NCI-H1694 treated with DMSO at 0.1 percent for 48 hours (cell line): Measurements from ENCODE around the gene COX20.

Experiments used
- DNase-seq: peaks from one replicate; lab custom pipeline; 2025; lab: John Stamatoyannopoulos, UW

Gene COX20

DNA sequence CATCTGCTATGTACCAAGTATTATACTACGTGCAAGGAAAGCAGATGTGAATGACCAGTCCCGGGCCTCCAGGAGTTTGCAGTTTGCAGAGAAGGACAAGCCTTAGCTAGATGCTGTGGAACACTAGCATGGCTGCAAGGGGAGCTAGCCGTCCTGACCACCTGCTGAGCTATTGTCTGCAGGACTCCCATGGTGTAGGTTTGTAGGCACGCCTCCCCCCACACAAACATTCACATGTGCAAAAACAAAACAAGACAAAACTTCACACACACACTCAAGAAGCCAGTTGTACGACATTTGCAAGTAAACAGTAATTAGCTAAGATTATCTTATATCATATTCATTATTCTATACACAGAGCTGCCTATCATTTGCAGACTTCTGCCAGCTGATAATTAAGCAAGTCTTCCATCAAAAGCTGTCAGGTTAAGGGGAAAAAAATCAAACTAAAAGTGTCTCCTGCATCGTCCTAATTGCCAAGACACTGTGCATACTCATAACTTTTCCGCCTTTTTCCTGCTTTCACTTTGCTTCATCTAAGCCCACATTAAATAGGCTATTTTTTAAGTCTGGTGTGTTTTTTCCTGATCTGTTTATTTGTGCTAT, 39.6 kb downstream of the COX20 start:
- DNase-seq, result no peak

- no peak for DNase-seq
Measured at GRCh38 chr1:244876228-244876910, 40.9 kb downstream of the COX20 start.

DNA sequence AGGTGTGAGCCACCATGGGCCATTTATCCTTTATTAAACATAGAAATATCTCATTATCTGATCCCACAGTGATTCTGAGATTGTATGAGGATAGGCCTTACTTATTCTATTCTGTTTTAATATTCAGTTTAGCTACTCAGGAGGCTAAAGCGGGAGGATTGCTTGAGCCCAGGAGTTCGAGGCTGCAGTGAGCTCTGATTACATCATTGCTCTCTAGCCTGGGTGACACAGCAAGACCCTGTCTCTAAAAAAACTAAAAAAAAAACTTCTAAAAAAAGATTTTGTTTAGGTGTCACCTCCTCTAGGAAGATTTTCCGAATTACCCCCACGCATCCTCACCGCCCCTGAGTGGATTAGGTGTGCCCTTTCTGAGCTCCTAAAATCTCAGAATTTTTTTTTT, 43.2 kb downstream of the COX20 start:
- no peak for DNase-seq

GRCh38 chr1:244881552-244882280, 46.3 kb downstream of the COX20 start:
- no peak for DNase-seq

GRCh38 chr1:244887281-244887680, 51.8 kb downstream of the COX20 start:
- DNase-seq, result no peak

DNA sequence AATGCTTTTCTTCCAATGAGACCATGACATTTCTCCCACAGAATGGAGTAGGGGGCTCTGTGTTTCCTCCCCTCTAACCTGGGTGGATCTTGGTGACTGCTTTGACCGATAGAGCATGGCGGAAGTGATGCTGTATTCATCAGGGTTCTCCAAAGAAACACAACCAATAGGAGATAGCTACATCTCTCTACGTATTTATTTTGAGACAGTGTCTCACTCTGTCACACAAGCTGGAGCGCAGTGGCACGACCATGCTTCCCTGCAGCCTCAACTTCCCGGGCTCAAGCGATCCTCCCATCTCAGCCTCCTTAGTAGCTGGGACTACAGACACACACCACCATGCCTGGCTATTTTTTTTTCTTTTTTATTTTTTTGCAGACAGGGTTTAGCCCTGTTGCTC, 58.4 kb downstream of the COX20 start:
- no peak for DNase-seq
